ENCODE data around the gene LPP.

Gene LPP

GRCh38 chr3:188812198-188812597 is 658.2 kb downstream of the LPP start:
- no peak overlapping the region for H3K4me3 ChIP-seq (ENCODE audit: insufficient read depth, low read length, poor library complexity, severe bottlenecking)
- H3K36me3 ChIP-seq (ENCODE audit: low read length) = peaks cover 8% of the 10 kb centered on the region; the same call in 1 of the 2 replicates
- H3F3A ChIP-seq (ENCODE audit: insufficient read depth) = no peaks in the 10 kb centered on the region
- H3K9me2 ChIP-seq (replicated peaks; ENCODE audit: insufficient read depth, low read length) = no peaks in the 10 kb centered on the region
- no peak overlapping the region for H3K27ac ChIP-seq (ENCODE audit: low read depth, low read length)
- H3K79me2 ChIP-seq (ENCODE audit: insufficient read depth, low read length) = no peaks in the 10 kb centered on the region
- TF ChIP-seq CTCF (IDR thresholded peaks at IDR 0.05; ENCODE audit: insufficient read depth, low read length, poor library complexity, severe bottlenecking) (no peak), EZH2phosphoT487 (conservative IDR thresholded peaks at IDR 0.05; ENCODE audit: low read length) (no peak)
- H3K4me2 ChIP-seq (ENCODE audit: low read depth, low read length, poor library complexity, severe bottlenecking) = no peak overlapping the region
- no peaks in the 10 kb centered on the region for H3K27me3 ChIP-seq (ENCODE audit: low read length)
- no peaks in the 10 kb centered on the region for H4K20me1 ChIP-seq (ENCODE audit: low read depth, low read length)
- H3K9me3 ChIP-seq (ENCODE audit: insufficient read depth, low read length) = peaks cover 16% of the 10 kb centered on the region
- H3K9ac ChIP-seq (ENCODE audit: low read length) = no peak overlapping the region
- no peak overlapping the region for H2AFZ ChIP-seq (ENCODE audit: low read depth, low read length, severe bottlenecking)

- TF ChIP-seq EZH2phosphoT487 (conservative IDR thresholded peaks at IDR 0.05; ENCODE audit: low read length) (no peak), CTCF (IDR thresholded peaks at IDR 0.05; ENCODE audit: insufficient read depth, low read length, poor library complexity, severe bottlenecking) (no peak)
- no peaks in the 10 kb centered on the region for H4K20me1 ChIP-seq (ENCODE audit: low read depth, low read length)
- no peaks in the 10 kb centered on the region for H3K79me2 ChIP-seq (ENCODE audit: insufficient read depth, low read length)
- H3K4me2 ChIP-seq (ENCODE audit: low read depth, low read length, poor library complexity, severe bottlenecking) = no peak overlapping the region
- no peaks in the 10 kb centered on the region for H3K9me2 ChIP-seq (replicated peaks; ENCODE audit: insufficient read depth, low read length)
- no peak overlapping the region for H2AFZ ChIP-seq (ENCODE audit: low read depth, low read length, severe bottlenecking)
- no peak overlapping the region for H3K27ac ChIP-seq (ENCODE audit: low read depth, low read length)
- no peaks in the 10 kb centered on the region for H3K9me3 ChIP-seq (ENCODE audit: insufficient read depth, low read length)
- no peaks in the 10 kb centered on the region for H3F3A ChIP-seq (ENCODE audit: insufficient read depth)
- no peaks in the 10 kb centered on the region for H3K27me3 ChIP-seq (ENCODE audit: low read length)
- H3K4me3 ChIP-seq (ENCODE audit: insufficient read depth, low read length, poor library complexity, severe bottlenecking) = no peak overlapping the region
- H3K36me3 ChIP-seq (ENCODE audit: low read length) = no peaks in the 10 kb centered on the region
- no peak overlapping the region for H3K9ac ChIP-seq (ENCODE audit: low read length)
These were observed 660.6 kb downstream of the LPP start for GRCh38 chr3:188814581-188814980.

GRCh38 chr3:188817103-188817934 is 663.4 kb downstream of the LPP start:
- H3K4me2 ChIP-seq (ENCODE audit: low read depth, low read length, poor library complexity, severe bottlenecking) = no peak overlapping the region
- no peaks in the 10 kb centered on the region for H3K9me2 ChIP-seq (replicated peaks; ENCODE audit: insufficient read depth, low read length)
- no peaks in the 10 kb centered on the region for H3K9me3 ChIP-seq (ENCODE audit: insufficient read depth, low read length)
- no peaks in the 10 kb centered on the region for H3K36me3 ChIP-seq (ENCODE audit: low read length)
- no peaks in the 10 kb centered on the region for H4K20me1 ChIP-seq (ENCODE audit: low read depth, low read length)
- H2AFZ ChIP-seq (ENCODE audit: low read depth, low read length, severe bottlenecking) = no peak overlapping the region
- no peak overlapping the region for H3K27ac ChIP-seq (ENCODE audit: low read depth, low read length)
- H3K27me3 ChIP-seq (ENCODE audit: low read length) = no peaks in the 10 kb centered on the region
- no peak overlapping the region for H3K4me3 ChIP-seq (ENCODE audit: insufficient read depth, low read length, poor library complexity, severe bottlenecking)
- no peak for TF ChIP-seq EZH2phosphoT487 (conservative IDR thresholded peaks at IDR 0.05; ENCODE audit: low read length)
- TF ChIP-seq CTCF (IDR thresholded peaks at IDR 0.05; ENCODE audit: insufficient read depth, low read length, poor library complexity, severe bottlenecking) = no peak
- no peaks in the 10 kb centered on the region for H3K79me2 ChIP-seq (ENCODE audit: insufficient read depth, low read length)
- no peak overlapping the region for H3K9ac ChIP-seq (ENCODE audit: low read length)
- H3F3A ChIP-seq (ENCODE audit: insufficient read depth) = no peaks in the 10 kb centered on the region

Measured in SU-DHL-6 (cell line).